SK-N-SH (cell line): ENCODE measurements around the gene UBE4B. TPM values are rescaled to one million over a fixed set of nuclear protein-coding genes. Genes with fewer than 3 reads are reported as not detected.

Source experiments
- CTCF ChIA-PET: fragments of 300-600, 350-600 bp; formaldehyde crosslinking; extraction: SDS; loops from one replicate; lab custom pipeline; 2021; lab: Yijun Ruan, JAX
- POLR2A ChIA-PET: fragments of 350-600 bp; sonication (Branson Sonifier 250); formaldehyde crosslinking; extraction: SDS; loops from one replicate; lab custom pipeline; 2020; ENCODE audit warnings: antibody characterized with exemption, inconsistent platforms; lab: Yijun Ruan, JAX
- DNase-seq: peaks from one replicate; pipeline ENCODE4 v3.0.0; 2012
- H2AFZ ChIP-seq: fragments of 200-600 bp; sonication (generic); 2 replicates; pipeline ENCODE4 v1.8.1; 2016; ENCODE audit warnings: antibody characterized with exemption, mild to moderate bottlenecking, low read depth
- H3F3A ChIP-seq: fragments of 200-600 bp; sonication (generic); replicated peaks from 2 replicates; pipeline ENCODE3; 2016; ENCODE audit warnings: antibody characterized with exemption, mild to moderate bottlenecking; ENCODE audit not compliant: insufficient read depth
- H3K27ac ChIP-seq, 2 experiments: fragments of 200-500 bp in 1 of 2; fragments of 200-600 bp in 1 of 2; sonication (Bioruptor generic) in 1 of 2; sonication (generic), shearing (Covaris generic) in 1 of 2; 2 replicates each; pipeline versions ENCODE4 v1.5.1 to v1.6.1; 2014 to 2016; ENCODE audit warnings: low read depth in 2 of 2, inconsistent platforms in 1 of 2, low read length in 1 of 2, mild to moderate bottlenecking in 1 of 2, mixed read lengths in 1 of 2
- H3K27me3 ChIP-seq: fragments of 200-600 bp; sonication (generic), shearing (Covaris generic); 2 replicates; pipeline ENCODE4 v1.6.1; 2016; ENCODE audit warnings: mixed run types; ENCODE audit not compliant: insufficient read depth
- H3K36me3 ChIP-seq, 2 experiments: fragments of 200-500 bp in 1 of 2; fragments of 200-600 bp in 1 of 2; sonication (Bioruptor generic) in 1 of 2; sonication (generic) in 1 of 2; replicated peaks in 1 of 2; 2 replicates each; pipeline versions ENCODE3 to v1.5.1; 2014 to 2016; ENCODE audit warnings: low read length in 1 of 2, mild to moderate bottlenecking in 1 of 2; ENCODE audit not compliant: insufficient read depth in 2 of 2, control insufficient read depth in 1 of 2
- H3K4me1 ChIP-seq, 2 experiments: fragments of 200-500 bp in 1 of 2; fragments of 200-600 bp in 1 of 2; sonication (Bioruptor generic) in 1 of 2; sonication (generic), shearing (Covaris generic) in 1 of 2; 2 replicates each; pipeline versions ENCODE4 v1.5.1 to v1.6.1; 2014 to 2016; ENCODE audit warnings: low read depth in 1 of 2, low read length in 1 of 2, mixed run types in 1 of 2; ENCODE audit not compliant: insufficient read depth in 2 of 2, control insufficient read depth in 1 of 2
- H3K4me2 ChIP-seq: fragments of 200-600 bp; sonication (generic), shearing (Covaris generic); 2 replicates; pipeline ENCODE4 v1.6.1; 2017; ENCODE audit warnings: mixed run types
- H3K4me3 ChIP-seq, 2 experiments: fragments of 200-500 bp in 1 of 2; fragments of 200-600 bp in 1 of 2; sonication (Bioruptor generic) in 1 of 2; sonication (generic), shearing (Covaris generic) in 1 of 2; 2 replicates each; pipeline versions ENCODE4 v1.5.1 to v1.8.1; 2014 to 2016; ENCODE audit warnings: low read depth in 2 of 2, inconsistent platforms in 1 of 2, low read length in 1 of 2, mild to moderate bottlenecking in 1 of 2, mixed read lengths in 1 of 2, moderate library complexity in 1 of 2
- H3K79me2 ChIP-seq: fragments of 200-600 bp; sonication (generic); 2 replicates; pipeline ENCODE4 v1.8.1; 2017; ENCODE audit warnings: mild to moderate bottlenecking; ENCODE audit not compliant: insufficient read depth
- H3K9ac ChIP-seq: fragments of 200-600 bp; sonication (generic); 2 replicates; pipeline ENCODE4 v1.6.1; 2017; ENCODE audit warnings: mixed run types
- H3K9me2 ChIP-seq: fragments of 200-600 bp; sonication (generic); 2 replicates; pipeline ENCODE4 v1.6.1; 2017; ENCODE audit warnings: mixed run types
- H3K9me3 ChIP-seq: fragments of 200-600 bp; sonication (generic); 2 replicates; pipeline ENCODE4 v1.6.1; 2017; ENCODE audit warnings: mixed run types, mild to moderate bottlenecking, moderate library complexity
- H4K20me1 ChIP-seq: fragments of 200-600 bp; sonication (generic); 2 replicates; pipeline ENCODE4 v1.6.1; 2017; ENCODE audit warnings: mild to moderate bottlenecking, mixed run types; ENCODE audit not compliant: insufficient read depth
- EZH2phosphoT487 ChIP-seq: fragments of 200-600 bp; sonication (generic); IDR thresholded peaks from 2 replicates; pipeline ENCODE4 v1.6.1; 2017; ENCODE audit warnings: low read depth, mixed run types, mild to moderate bottlenecking, antibody characterized with exemption, moderate library complexity, borderline replicate concordance
- JUND ChIP-seq: IDR thresholded peaks from 2 replicates; pipeline ENCODE4 v1.4.0; 2012
- NFIC ChIP-seq: IDR thresholded peaks from 2 replicates; pipeline ENCODE4 v1.4.0; 2012; ENCODE audit warnings: borderline replicate concordance
- RAD21 ChIP-seq: IDR thresholded peaks from 2 replicates; pipeline ENCODE4 v1.6.1; 2012; ENCODE audit warnings: mild to moderate bottlenecking, low read length
- RFX5 ChIP-seq: IDR thresholded peaks from 2 replicates; pipeline ENCODE4 v1.6.1; 2012; ENCODE audit warnings: mild to moderate bottlenecking, improper control_type of control experiment, low read length
- SMC3 ChIP-seq: IDR thresholded peaks from 2 replicates; pipeline ENCODE4 v1.6.1; 2012; ENCODE audit warnings: low read depth, low read length, improper control_type of control experiment
- TCF12 ChIP-seq: IDR thresholded peaks from 2 replicates; pipeline ENCODE4 v1.4.0; 2012
- WGBS: methylation state at CpG from one replicate; pipeline ENCODE4 v1.1.6; 2017; ENCODE audit warnings: low lambda C conversion rate; 5-methylcytosine and 5-hydroxymethylcytosine counted together
- polyA plus RNA-seq, 3 experiments: library from polyadenylated mRNA; depleted of rRNA; stranded (reverse); fragments of >200 nt; gene quantifications; 2 replicates each; pipeline ENCODE4 v1.2.3, GENCODE V29; 2012
- TF ChIP-seq, protein P1 (sequence below): IDR thresholded peaks from 2 replicates; pipeline ENCODE4 v1.4.0; 2012; ENCODE audit warnings: low read depth, borderline replicate concordance
- TF ChIP-seq, protein P2 (sequence below): fragments of 200-600 bp; sonication (generic); IDR thresholded peaks from 2 replicates; pipeline ENCODE4 v1.6.1; 2017; ENCODE audit warnings: antibody characterized with exemption, mild to moderate bottlenecking, moderate library complexity
- TF ChIP-seq, protein P3 (sequence below): fragments of 150-350 bp; IDR thresholded peaks from 2 replicates; pipeline ENCODE4 v1.6.1; 2017; ENCODE audit warnings: antibody characterized with exemption, low read length, low read depth, borderline replicate concordance
- TF ChIP-seq, protein P4 (sequence below): IDR thresholded peaks from 2 replicates; pipeline ENCODE4; 2012

The UBE4B gene
- polyA plus RNA-seq, 1 of the 3 experiments (the other 2 are of a cell fraction): 19.1 TPM

DNA sequence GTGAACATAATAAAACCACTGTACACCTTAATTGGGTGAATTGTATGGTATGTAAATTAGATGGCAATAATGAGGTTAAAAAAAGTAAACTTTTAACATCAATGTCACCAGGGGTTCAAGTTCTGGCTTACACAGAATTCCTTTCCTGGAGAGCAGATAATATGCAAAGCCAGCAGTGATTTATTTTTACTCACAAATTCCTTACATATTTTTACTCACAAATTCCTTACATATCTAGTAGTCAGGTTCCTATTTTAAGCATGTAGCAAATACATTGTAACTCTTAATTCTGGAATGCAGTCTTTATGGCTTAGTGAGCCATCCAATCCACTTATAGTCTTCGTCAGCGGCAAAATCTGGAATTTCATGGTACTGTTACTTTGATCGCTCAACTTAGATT lies 1.3 kb upstream of the UBE4B start (continued):
- TF ChIP-seq, protein P1, sequence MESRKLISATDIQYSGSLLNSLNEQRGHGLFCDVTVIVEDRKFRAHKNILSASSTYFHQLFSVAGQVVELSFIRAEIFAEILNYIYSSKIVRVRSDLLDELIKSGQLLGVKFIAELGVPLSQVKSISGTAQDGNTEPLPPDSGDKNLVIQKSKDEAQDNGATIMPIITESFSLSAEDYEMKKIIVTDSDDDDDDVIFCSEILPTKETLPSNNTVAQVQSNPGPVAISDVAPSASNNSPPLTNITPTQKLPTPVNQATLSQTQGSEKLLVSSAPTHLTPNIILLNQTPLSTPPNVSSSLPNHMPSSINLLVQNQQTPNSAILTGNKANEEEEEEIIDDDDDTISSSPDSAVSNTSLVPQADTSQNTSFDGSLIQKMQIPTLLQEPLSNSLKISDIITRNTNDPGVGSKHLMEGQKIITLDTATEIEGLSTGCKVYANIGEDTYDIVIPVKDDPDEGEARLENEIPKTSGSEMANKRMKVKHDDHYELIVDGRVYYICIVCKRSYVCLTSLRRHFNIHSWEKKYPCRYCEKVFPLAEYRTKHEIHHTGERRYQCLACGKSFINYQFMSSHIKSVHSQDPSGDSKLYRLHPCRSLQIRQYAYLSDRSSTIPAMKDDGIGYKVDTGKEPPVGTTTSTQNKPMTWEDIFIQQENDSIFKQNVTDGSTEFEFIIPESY: no peak

DNA sequence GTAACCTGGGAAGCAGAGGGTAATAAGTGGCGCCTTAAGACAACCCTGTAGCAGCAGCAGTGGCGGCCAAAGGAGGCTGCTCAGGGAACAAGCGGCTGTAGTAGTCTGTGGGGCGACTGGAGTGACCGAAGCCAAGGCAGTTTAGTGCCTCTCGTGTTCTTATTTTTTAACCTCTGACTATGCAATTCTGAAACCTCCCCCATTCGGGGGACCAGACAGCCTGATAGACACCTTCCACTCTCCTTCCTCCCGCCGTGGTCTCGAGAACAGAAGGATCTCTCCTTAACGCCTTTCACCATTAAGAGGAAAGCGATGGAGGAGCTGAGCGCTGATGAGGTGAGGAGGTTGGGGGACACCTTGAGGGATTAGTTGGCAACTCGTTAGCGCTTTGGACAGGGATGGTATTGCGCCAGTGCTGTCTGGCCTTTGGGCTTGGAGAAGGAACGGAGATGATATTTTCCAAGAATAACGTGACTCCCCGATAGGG lies 644 bp downstream of the UBE4B start:
- ChIA-PET CTCF (interaction anchor here (0.7 to 4.5 kb wide), 13 partner anchors 13 to 407 kb away, joined by 3 to 20 read pairs (median 3); no protein-coding TSS in a partner anchor), POLR2A (interaction anchor here (1.2 to 1.4 kb wide), 2 partner anchors 90 to 123 kb away, joined by 5 read pairs; partner anchors contain the start of genes LZIC and NMNAT1)
- H3K79me2 ChIP-seq: peaks cover 50% of the 10 kb centered on the region
- 3% methylated on average over 19 of the region's 19 CpGs for WGBS
- H2AFZ ChIP-seq: peak overlapping the region; percentile 57
- H3K9me3 ChIP-seq: no peaks in the 10 kb centered on the region
- H3K9me2 ChIP-seq: no peaks in the 10 kb centered on the region
- no peak for DNase-seq
- TF ChIP-seq JUND: no peak
- TF ChIP-seq, protein P2, sequence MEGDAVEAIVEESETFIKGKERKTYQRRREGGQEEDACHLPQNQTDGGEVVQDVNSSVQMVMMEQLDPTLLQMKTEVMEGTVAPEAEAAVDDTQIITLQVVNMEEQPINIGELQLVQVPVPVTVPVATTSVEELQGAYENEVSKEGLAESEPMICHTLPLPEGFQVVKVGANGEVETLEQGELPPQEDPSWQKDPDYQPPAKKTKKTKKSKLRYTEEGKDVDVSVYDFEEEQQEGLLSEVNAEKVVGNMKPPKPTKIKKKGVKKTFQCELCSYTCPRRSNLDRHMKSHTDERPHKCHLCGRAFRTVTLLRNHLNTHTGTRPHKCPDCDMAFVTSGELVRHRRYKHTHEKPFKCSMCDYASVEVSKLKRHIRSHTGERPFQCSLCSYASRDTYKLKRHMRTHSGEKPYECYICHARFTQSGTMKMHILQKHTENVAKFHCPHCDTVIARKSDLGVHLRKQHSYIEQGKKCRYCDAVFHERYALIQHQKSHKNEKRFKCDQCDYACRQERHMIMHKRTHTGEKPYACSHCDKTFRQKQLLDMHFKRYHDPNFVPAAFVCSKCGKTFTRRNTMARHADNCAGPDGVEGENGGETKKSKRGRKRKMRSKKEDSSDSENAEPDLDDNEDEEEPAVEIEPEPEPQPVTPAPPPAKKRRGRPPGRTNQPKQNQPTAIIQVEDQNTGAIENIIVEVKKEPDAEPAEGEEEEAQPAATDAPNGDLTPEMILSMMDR: peak; percentile 20; the same call in 1 of the 2 replicates
- no peak for TF ChIP-seq RFX5
- TF ChIP-seq NFIC: no peak
- TF ChIP-seq TCF12: no peak
- TF ChIP-seq, protein P3, sequence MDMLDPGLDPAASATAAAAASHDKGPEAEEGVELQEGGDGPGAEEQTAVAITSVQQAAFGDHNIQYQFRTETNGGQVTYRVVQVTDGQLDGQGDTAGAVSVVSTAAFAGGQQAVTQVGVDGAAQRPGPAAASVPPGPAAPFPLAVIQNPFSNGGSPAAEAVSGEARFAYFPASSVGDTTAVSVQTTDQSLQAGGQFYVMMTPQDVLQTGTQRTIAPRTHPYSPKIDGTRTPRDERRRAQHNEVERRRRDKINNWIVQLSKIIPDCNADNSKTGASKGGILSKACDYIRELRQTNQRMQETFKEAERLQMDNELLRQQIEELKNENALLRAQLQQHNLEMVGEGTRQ: no peak
- TF ChIP-seq, protein P4, sequence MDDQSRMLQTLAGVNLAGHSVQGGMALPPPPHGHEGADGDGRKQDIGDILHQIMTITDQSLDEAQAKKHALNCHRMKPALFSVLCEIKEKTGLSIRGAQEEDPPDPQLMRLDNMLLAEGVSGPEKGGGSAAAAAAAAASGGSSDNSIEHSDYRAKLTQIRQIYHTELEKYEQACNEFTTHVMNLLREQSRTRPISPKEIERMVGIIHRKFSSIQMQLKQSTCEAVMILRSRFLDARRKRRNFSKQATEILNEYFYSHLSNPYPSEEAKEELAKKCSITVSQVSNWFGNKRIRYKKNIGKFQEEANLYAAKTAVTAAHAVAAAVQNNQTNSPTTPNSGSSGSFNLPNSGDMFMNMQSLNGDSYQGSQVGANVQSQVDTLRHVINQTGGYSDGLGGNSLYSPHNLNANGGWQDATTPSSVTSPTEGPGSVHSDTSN: no peak
- TF ChIP-seq RAD21: no peak
- TF ChIP-seq EZH2phosphoT487: no peak
- TF ChIP-seq SMC3: 0 out of 2 replicates have a peak, but pooled peaks have one; percentile 20
- peak overlapping the region; percentile 92 to 93 for H3K27ac ChIP-seq
- peaks cover 7% of the 10 kb centered on the region for H4K20me1 ChIP-seq
- H3K4me2 ChIP-seq: peak overlapping the region; percentile 83
- H3K9ac ChIP-seq: peak overlapping the region; percentile 82
- H3F3A ChIP-seq: peaks cover 32% of the 10 kb centered on the region
- peaks cover 5 to 7% of the 10 kb centered on the region in 2 experiments; a peak in 3 of 4 replicates for H3K4me1 ChIP-seq
- H3K27me3 ChIP-seq: no peaks in the 10 kb centered on the region
- peak overlapping the region; percentile 77 to 91 for H3K4me3 ChIP-seq
- H3K36me3 ChIP-seq: peaks cover 0 to 20% of the 10 kb centered on the region in 2 experiments
